ENCODE results near the gene PGGHG.
"Not testable (repeated sequence)": the region's sequence is repeated elsewhere in the genome, so short reads cannot be mapped to it uniquely, and the experiment has no call there.

PGGHG gene

GRCh38 chr11:332651-333480 is 43.9 kb downstream of the PGGHG start:
- peaks cover 9% of the 10 kb centered on the region for H3K9me3 ChIP-seq (ENCODE audit: low read length)
- H3K27me3 ChIP-seq (ENCODE audit: insufficient read depth, low read length), result no peaks in the 10 kb centered on the region
- H3K4me1 ChIP-seq (ENCODE audit: insufficient read depth, low read length), result peaks cover 34% of the 10 kb centered on the region
- H2AFZ ChIP-seq (ENCODE audit: low read depth, low read length), result no peak overlapping the region
- no peaks in the 10 kb centered on the region for H3K36me3 ChIP-seq (ENCODE audit: insufficient read depth, low read length)
- H3K4me3 ChIP-seq (ENCODE audit: low read length), result no peak overlapping the region

GRCh38 chr11:333616-334263 is 44.8 kb downstream of the PGGHG start:
- Histone ChIP-seq H3K4me1 (ENCODE audit: insufficient read depth, low read length) (peaks cover 34% of the 10 kb centered on the region), H2AFZ (ENCODE audit: low read depth, low read length) (peak overlapping the region; percentile 50), H3K4me3 (ENCODE audit: low read length) (peak overlapping the region; percentile 16)
- H3K9me3 ChIP-seq (ENCODE audit: low read length); H3K27me3 ChIP-seq (ENCODE audit: insufficient read depth, low read length); H3K36me3 ChIP-seq (ENCODE audit: insufficient read depth, low read length): not testable (repeated sequence)

GRCh38 chr11:334264-334994 is 45.5 kb downstream of the PGGHG start:
- no peaks in the 10 kb centered on the region for H3K36me3 ChIP-seq (ENCODE audit: insufficient read depth, low read length)
- H3K9me3 ChIP-seq (ENCODE audit: low read length), result peaks cover 9% of the 10 kb centered on the region
- H2AFZ ChIP-seq (ENCODE audit: low read depth, low read length), result peak overlapping the region; percentile 50
- H3K27me3 ChIP-seq (ENCODE audit: insufficient read depth, low read length), result no peaks in the 10 kb centered on the region
- H3K4me1 ChIP-seq (ENCODE audit: insufficient read depth, low read length), result peaks cover 34% of the 10 kb centered on the region
- peak overlapping the region; percentile 26 for H3K4me3 ChIP-seq (ENCODE audit: low read length)

DNA sequence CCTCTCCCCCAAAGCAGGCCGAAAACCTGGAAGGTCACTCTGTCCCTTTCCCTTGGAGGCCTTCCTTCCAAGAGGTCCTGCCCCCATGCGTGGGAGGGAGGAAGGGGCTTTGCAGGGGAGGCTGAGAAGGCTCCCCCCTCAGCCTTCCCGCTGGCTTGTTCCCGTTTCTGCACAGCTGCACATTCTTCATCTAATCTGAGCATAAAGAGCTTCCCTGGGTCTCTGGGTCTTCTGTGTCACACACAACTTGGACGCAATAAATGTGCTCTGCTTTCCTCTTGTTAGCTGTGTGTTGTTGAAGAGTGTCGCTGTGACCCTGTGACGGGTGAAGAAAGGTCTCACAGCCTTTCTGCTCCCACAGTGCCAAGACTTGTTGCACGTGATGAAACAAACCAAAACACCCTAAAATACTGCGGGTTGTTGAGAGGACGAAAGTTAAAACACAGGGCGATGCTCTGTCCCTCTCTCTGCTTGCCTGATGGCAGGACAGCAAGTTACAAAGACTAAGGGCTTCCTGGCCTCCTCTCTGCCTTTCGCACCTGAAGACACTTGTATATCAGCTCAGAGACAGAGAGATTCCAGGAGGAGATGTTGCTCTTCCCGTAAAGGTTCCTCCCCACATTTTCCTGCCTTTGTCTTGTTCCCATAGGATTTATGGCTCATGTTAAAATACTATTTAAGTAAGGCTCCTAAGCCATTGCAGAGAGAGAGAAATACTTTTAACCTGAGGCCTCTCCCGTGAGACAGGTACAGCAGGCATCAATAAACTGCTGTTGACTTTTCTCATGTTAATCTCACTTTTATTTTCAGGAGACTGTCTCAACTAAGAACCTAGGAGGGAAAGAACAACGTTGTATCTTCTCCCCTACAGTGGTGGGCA is 47.1 kb downstream of the PGGHG start:
- Histone ChIP-seq H3K9me3 (ENCODE audit: low read length) (peaks cover 9% of the 10 kb centered on the region), H3K4me1 (ENCODE audit: insufficient read depth, low read length) (peaks cover 37% of the 10 kb centered on the region), H3K27me3 (ENCODE audit: insufficient read depth, low read length) (no peaks in the 10 kb centered on the region), H3K4me3 (ENCODE audit: low read length) (peak overlapping the region; percentile 3), H3K36me3 (ENCODE audit: insufficient read depth, low read length) (no peaks in the 10 kb centered on the region), H2AFZ (ENCODE audit: low read depth, low read length) (no peak overlapping the region)

GRCh38 chr11:336659-337198 is 47.8 kb downstream of the PGGHG start:
- Histone ChIP-seq H2AFZ (ENCODE audit: low read depth, low read length) (no peak overlapping the region), H3K36me3 (ENCODE audit: insufficient read depth, low read length) (no peaks in the 10 kb centered on the region), H3K4me3 (ENCODE audit: low read length) (no peak overlapping the region), H3K4me1 (ENCODE audit: insufficient read depth, low read length) (peaks cover 43% of the 10 kb centered on the region), H3K27me3 (ENCODE audit: insufficient read depth, low read length) (no peaks in the 10 kb centered on the region), H3K9me3 (ENCODE audit: low read length) (peaks cover 5% of the 10 kb centered on the region)

DNA sequence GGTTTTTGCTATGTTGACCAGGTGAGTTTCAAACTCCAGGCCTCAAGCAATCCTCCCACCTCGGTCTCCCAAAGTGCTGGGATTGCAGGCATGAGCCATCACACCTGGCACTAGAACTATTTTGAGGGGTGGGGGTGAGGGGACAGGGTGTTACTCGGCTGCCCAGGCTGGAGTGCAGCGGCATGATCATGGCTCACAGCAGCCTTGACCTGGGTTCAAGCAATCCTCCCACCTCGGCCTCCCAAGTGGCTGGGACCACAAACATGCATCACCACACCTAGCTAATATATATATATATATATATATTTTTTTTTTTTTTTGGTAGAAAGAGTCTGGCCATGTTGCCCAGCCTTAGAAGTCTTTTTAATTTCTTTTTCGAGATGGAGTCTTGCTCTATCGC is 48.8 kb downstream of the PGGHG start:
- Histone ChIP-seq H2AFZ (ENCODE audit: low read depth, low read length) (no peak overlapping the region), H3K27me3 (ENCODE audit: insufficient read depth, low read length) (no peaks in the 10 kb centered on the region), H3K36me3 (ENCODE audit: insufficient read depth, low read length) (no peaks in the 10 kb centered on the region), H3K4me3 (ENCODE audit: low read length) (no peak overlapping the region), H3K4me1 (ENCODE audit: insufficient read depth, low read length) (peaks cover 51% of the 10 kb centered on the region), H3K9me3 (ENCODE audit: low read length) (peaks cover 5% of the 10 kb centered on the region)

DNA sequence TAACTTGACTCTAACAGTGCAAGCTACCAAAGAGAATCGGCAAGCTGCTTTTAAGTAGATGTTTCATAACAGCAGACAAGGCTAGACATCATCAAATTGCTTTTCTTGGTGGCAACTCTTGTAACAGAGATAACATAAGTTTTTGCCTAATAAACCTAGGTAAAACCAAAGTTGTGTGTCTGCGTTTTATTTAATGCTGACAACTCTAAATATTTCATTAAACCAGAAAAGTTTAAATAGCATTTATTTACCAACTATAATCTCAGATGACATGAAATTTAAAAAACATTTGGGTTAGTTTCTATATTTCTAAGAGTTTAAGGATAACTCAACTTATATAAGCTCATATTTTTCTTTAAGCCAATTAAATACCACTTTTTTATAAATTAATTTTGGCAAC is 51.0 kb downstream of the PGGHG start:
- Histone ChIP-seq H2AFZ (ENCODE audit: low read depth, low read length) (no peak overlapping the region), H3K4me3 (ENCODE audit: low read length) (no peak overlapping the region), H3K27me3 (ENCODE audit: insufficient read depth, low read length) (no peaks in the 10 kb centered on the region), H3K36me3 (ENCODE audit: insufficient read depth, low read length) (no peaks in the 10 kb centered on the region), H3K9me3 (ENCODE audit: low read length) (no peaks in the 10 kb centered on the region), H3K4me1 (ENCODE audit: insufficient read depth, low read length) (peaks cover 37% of the 10 kb centered on the region)

- peak overlapping the region; percentile 29 for H2AFZ ChIP-seq (ENCODE audit: low read depth, low read length)
Observed at GRCh38 chr11:340539-341512, 51.9 kb downstream of the PGGHG start.

GRCh38 chr11:342328-342727 is 53.4 kb downstream of the PGGHG start:
- no peaks in the 10 kb centered on the region for H3K27me3 ChIP-seq (ENCODE audit: insufficient read depth, low read length)

More at GRCh38 chr11:340539-341512, 51.9 kb downstream of the PGGHG start:
- Histone ChIP-seq H3K4me3 (ENCODE audit: low read length) (no peak overlapping the region), H3K4me1 (ENCODE audit: insufficient read depth, low read length) (peaks cover 28% of the 10 kb centered on the region), H3K9me3 (ENCODE audit: low read length) (no peaks in the 10 kb centered on the region), H3K36me3 (ENCODE audit: insufficient read depth, low read length) (no peaks in the 10 kb centered on the region), H3K27me3 (ENCODE audit: insufficient read depth, low read length) (no peaks in the 10 kb centered on the region)

GRCh38 chr11:344836-345578 is 56.1 kb downstream of the PGGHG start:
- H2AFZ ChIP-seq (ENCODE audit: low read depth, low read length), result no peak overlapping the region
- H3K27me3 ChIP-seq (ENCODE audit: insufficient read depth, low read length), result no peaks in the 10 kb centered on the region
- no peak overlapping the region for H3K4me3 ChIP-seq (ENCODE audit: low read length)
- no peaks in the 10 kb centered on the region for H3K9me3 ChIP-seq (ENCODE audit: low read length)
- H3K4me1 ChIP-seq (ENCODE audit: insufficient read depth, low read length), result peaks cover 17% of the 10 kb centered on the region
- H3K36me3 ChIP-seq (ENCODE audit: insufficient read depth, low read length), result no peaks in the 10 kb centered on the region

More at GRCh38 chr11:342328-342727, 53.4 kb downstream of the PGGHG start:
- H2AFZ ChIP-seq (ENCODE audit: low read depth, low read length), result peak overlapping the region; percentile 44
- H3K4me3 ChIP-seq (ENCODE audit: low read length), result no peak overlapping the region
- H3K36me3 ChIP-seq (ENCODE audit: insufficient read depth, low read length), result no peaks in the 10 kb centered on the region
- peaks cover 17% of the 10 kb centered on the region for H3K4me1 ChIP-seq (ENCODE audit: insufficient read depth, low read length)
- no peaks in the 10 kb centered on the region for H3K9me3 ChIP-seq (ENCODE audit: low read length)

All from neuron (in vitro differentiated cells).